ENCODE data around the gene MCM5. TPM values are rescaled to one million over a fixed set of nuclear protein-coding genes. Genes with fewer than 3 reads are reported as not detected.

The MCM5 gene
- total and polyA plus RNA-seq, 2 of the 13 experiments (the other 11 are each of a cell fraction or from before 2014, with no cell fraction given) = 40.2 to 93.5 TPM

- FAIRE-seq (no peak), DNase-seq (ENCODE audit: low spot score) (no peak), ATAC-seq (no peak)
- ChIA-PET CTCF (ENCODE audit: low intra/inter-chr PET ratio, low total read pairs) (no interaction called here), POLR2A (no interaction called here)
- Histone ChIP-seq H3K4me3 (replicated peaks in 1 of 3; ENCODE audit: insufficient read depth in 1 of 3, low read depth in 2 of 3, low read length in 3 of 3) (no peak overlapping the region), H2AFZ (ENCODE audit: low read length) (no peak overlapping the region), H3K27me3 (ENCODE audit: control insufficient read depth in 1 of 2, insufficient read depth in 2 of 2, low read length in 2 of 2) (no peaks in the 10 kb centered on the region), H4K20me1 (ENCODE audit: insufficient read depth, low read length) (no peaks in the 10 kb centered on the region), H3K4me2 (ENCODE audit: low read depth, low read length) (no peak overlapping the region), H3K9me3 (ENCODE audit: low read length) (no peaks in the 10 kb centered on the region), H3K79me2 (ENCODE audit: insufficient read depth, low read length) (no peaks in the 10 kb centered on the region), H3K36me3 (replicated peaks in 1 of 2; ENCODE audit: control insufficient read depth in 1 of 2, insufficient read depth in 2 of 2, low read length in 2 of 2) (peaks cover 13 to 54% of the 10 kb centered on the region in 2 experiments), H3K27ac (ENCODE audit: extremely low read length, insufficient read depth, low read length) (no peak overlapping the region), H3K4me1 (ENCODE audit: insufficient read depth, low read length) (no peaks in the 10 kb centered on the region), H3K9ac (ENCODE audit: insufficient read depth, low read depth, low read length) (no peak overlapping the region)
- TF ChIP-seq HMG20A (CRISPR knock-in tag; IDR thresholded peaks at IDR 0.05; ENCODE audit: borderline replicate concordance) = peak; percentile 33; the same call in 1 of the 2 replicates
- TF ChIP-seq KDM6A (CRISPR knock-in tag; IDR thresholded peaks at IDR 0.05; ENCODE audit: low read depth) = no peak
- intact Hi-C loops (cut with micrococcal nuclease; ENCODE audit: unreplicated experiment) (loop anchor here (5.0 kb wide), 1 partner anchor 74 kb away; no protein-coding TSS in a partner anchor), in situ Hi-C loops (cut with HindIII; ENCODE audit: extremely low pct_ligation_motif_present, low pct_unique_long_range_greater_than_20kb) (loop anchor here (25.0 kb wide), 1 partner anchor 311 kb away; no protein-coding TSS in a partner anchor)
- BruUV-seq (replicated peaks) = no TSS peak
- WGBS (ENCODE audit: low lambda C conversion rate) = 88% methylated on average over 8 of the region's 11 CpGs
Measured at GRCh38 chr22:35425971-35426800, 26.2 kb downstream of the MCM5 start.

DNA sequence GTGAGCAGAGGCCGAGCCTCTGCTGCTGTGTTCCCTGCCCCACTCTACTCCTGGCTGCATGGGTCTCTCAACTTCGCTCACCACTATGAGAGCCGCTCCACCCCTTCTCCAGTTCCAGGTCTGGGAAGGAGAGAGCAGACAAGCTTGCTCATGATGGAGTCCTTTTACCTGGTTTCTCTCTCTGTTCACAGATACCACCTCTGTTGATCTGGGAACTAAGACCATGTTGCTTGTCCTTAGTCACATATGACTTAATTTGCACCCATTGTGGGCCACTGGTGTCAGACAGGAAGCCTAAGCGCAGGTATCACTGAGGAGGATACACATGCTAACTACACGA lies 26.8 kb downstream of the MCM5 start:
- Histone ChIP-seq H3K4me3 (replicated peaks in 1 of 3; ENCODE audit: insufficient read depth in 1 of 3, low read depth in 2 of 3, low read length in 3 of 3) (no peak overlapping the region), H3K9me3 (ENCODE audit: low read length) (no peaks in the 10 kb centered on the region), H2AFZ (ENCODE audit: low read length) (no peak overlapping the region), H3K4me2 (ENCODE audit: low read depth, low read length) (no peak overlapping the region), H3K9ac (ENCODE audit: insufficient read depth, low read depth, low read length) (no peak overlapping the region), H3K79me2 (ENCODE audit: insufficient read depth, low read length) (no peaks in the 10 kb centered on the region), H3K27ac (ENCODE audit: extremely low read length, insufficient read depth, low read length) (no peak overlapping the region), H3K27me3 (ENCODE audit: control insufficient read depth in 1 of 2, insufficient read depth in 2 of 2, low read length in 2 of 2) (no peaks in the 10 kb centered on the region), H4K20me1 (ENCODE audit: insufficient read depth, low read length) (no peaks in the 10 kb centered on the region), H3K36me3 (replicated peaks in 1 of 2; ENCODE audit: control insufficient read depth in 1 of 2, insufficient read depth in 2 of 2, low read length in 2 of 2) (peaks cover 13 to 53% of the 10 kb centered on the region in 2 experiments), H3K4me1 (ENCODE audit: insufficient read depth, low read length) (no peaks in the 10 kb centered on the region)
- BruUV-seq (replicated peaks) = no TSS peak
- ChIA-PET POLR2A (no interaction called here), CTCF (ENCODE audit: low intra/inter-chr PET ratio, low total read pairs) (no interaction called here)
- 88% methylated on average over 5 of the region's 5 CpGs for WGBS (ENCODE audit: low lambda C conversion rate)
- in situ Hi-C loops (cut with HindIII; ENCODE audit: extremely low pct_ligation_motif_present, low pct_unique_long_range_greater_than_20kb) = loop anchor here (25.0 kb wide), 1 partner anchor 311 kb away; no protein-coding TSS in a partner anchor
- FAIRE-seq (no peak), DNase-seq (ENCODE audit: low spot score) (no peak), ATAC-seq (no peak)
- intact Hi-C loops (cut with micrococcal nuclease; ENCODE audit: unreplicated experiment) = loop anchor here (5.0 kb wide), 1 partner anchor 74 kb away; no protein-coding TSS in a partner anchor
- no peak for TF ChIP-seq ZFP82 (CRISPR knock-in tag; IDR thresholded peaks at IDR 0.05; ENCODE audit: borderline replicate concordance)
- TF ChIP-seq ZFY (CRISPR knock-in tag; IDR thresholded peaks at IDR 0.05) = no peak
- TF ChIP-seq ZNF549 (CRISPR knock-in tag; IDR thresholded peaks at IDR 0.05) = no peak
- TF ChIP-seq UBTF (CRISPR knock-in tag; IDR thresholded peaks at IDR 0.05) = no peak
- TF ChIP-seq, protein P1, sequence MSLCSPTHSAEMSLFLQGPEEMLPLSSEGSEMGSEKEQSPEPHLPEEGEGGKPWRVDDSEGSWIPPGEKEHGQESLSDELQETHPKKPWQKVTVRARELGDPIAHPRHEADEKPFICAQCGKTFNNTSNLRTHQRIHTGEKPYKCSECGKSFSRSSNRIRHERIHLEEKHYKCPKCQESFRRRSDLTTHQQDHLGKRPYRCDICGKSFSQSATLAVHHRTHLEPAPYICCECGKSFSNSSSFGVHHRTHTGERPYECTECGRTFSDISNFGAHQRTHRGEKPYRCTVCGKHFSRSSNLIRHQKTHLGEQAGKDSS (CRISPR knock-in tag; IDR thresholded peaks at IDR 0.05; ENCODE audit: borderline replicate concordance, low read depth) = no peak
- no peak for TF ChIP-seq MTF2 (CRISPR knock-in tag; IDR thresholded peaks at IDR 0.05; ENCODE audit: borderline replicate concordance)
- no peak for TF ChIP-seq NAIF1 (CRISPR knock-in tag; IDR thresholded peaks at IDR 0.05; ENCODE audit: borderline replicate concordance)
- no peak for TF ChIP-seq RFXAP (CRISPR knock-in tag; IDR thresholded peaks at IDR 0.05; ENCODE audit: borderline replicate concordance)
- TF ChIP-seq ZNF546 (CRISPR knock-in tag; conservative IDR thresholded peaks at IDR 0.05) = no peak
- TF ChIP-seq ZNF780A (CRISPR knock-in tag; IDR thresholded peaks at IDR 0.05) = no peak

Data from HepG2 (cell line).